HepG2 (cell line): ENCODE measurements around the gene HES6. TPM values are rescaled to one million over a fixed set of nuclear protein-coding genes. Genes with fewer than 3 reads are reported as not detected.

Experiments used
- ATAC-seq: fragments of 200-7000 bp; cut with Tn5 transposase; 3 replicates; pipeline ENCODE4 v1.9.1; 2020; ENCODE audit warnings: mild to moderate bottlenecking, moderate library complexity
- BruUV-seq: library from RNA; stranded (reverse); fragments of 400-500 nt; replicated peaks from 2 replicates; lab custom pipeline; 2021; lab: Mats Ljungman, UMichigan
- CTCF ChIA-PET: fragments of 300-600 bp; formaldehyde crosslinking; extraction: SDS; loops from one replicate; lab custom pipeline; 2021; ENCODE audit warnings: low total read pairs, inconsistent platforms, low intra/inter-chr PET ratio; lab: Yijun Ruan, JAX
- POLR2A ChIA-PET: fragments of 350-600 bp; sonication (Branson Sonifier 250); formaldehyde crosslinking; loops from one replicate; lab custom pipeline; 2020; ENCODE audit warnings: antibody characterized with exemption, inconsistent platforms; lab: Yijun Ruan, JAX
- DNase-seq: peaks from one replicate; pipeline ENCODE4 v3.0.0-alpha.2; 2015; ENCODE audit warnings: low spot score
- FAIRE-seq: peaks from 3 replicates; lab custom pipeline; 2011; peaks lifted over from hg19 to GRCh38; lab: Jason Lieb, UNC
- H2AFZ ChIP-seq: one replicate; pipeline ENCODE4 v1.6.1; 2011; ENCODE audit warnings: low read length, inconsistent platforms
- H3K27ac ChIP-seq: fragments of 300-600 bp; 3 replicates; pipeline ENCODE4 v1.8.0; 2011; ENCODE audit warnings: mixed run types, mild to moderate bottlenecking, mixed read lengths, low read length, inconsistent platforms; ENCODE audit not compliant: insufficient read depth; ENCODE audit errors: extremely low read length
- H3K27me3 ChIP-seq, 2 experiments: fragments of 200-600 bp in 1 of 2; 2 replicates in 1 of 2; 3 replicates in 1 of 2; pipeline versions ENCODE4 v1.6.0 to v1.8.0; 2011; ENCODE audit warnings: low read length in 2 of 2, mild to moderate bottlenecking in 2 of 2, moderate library complexity in 2 of 2, inconsistent platforms in 1 of 2; ENCODE audit not compliant: insufficient read depth in 2 of 2, control insufficient read depth in 1 of 2
- H3K36me3 ChIP-seq, 2 experiments: fragments of 200-600 bp in 1 of 2; replicated peaks in 1 of 2; 2 replicates in 1 of 2; 3 replicates in 1 of 2; pipeline versions ENCODE4 v1.5.1 to v1.8.0; 2011; ENCODE audit warnings: low read length in 2 of 2, inconsistent platforms in 1 of 2; ENCODE audit not compliant: insufficient read depth in 2 of 2, control insufficient read depth in 1 of 2
- H3K4me1 ChIP-seq: 2 replicates; pipeline ENCODE4 v1.5.1; 2012; ENCODE audit warnings: low read length, inconsistent platforms; ENCODE audit not compliant: insufficient read depth
- H3K4me2 ChIP-seq: 2 replicates; pipeline ENCODE4 v1.6.0; 2011; ENCODE audit warnings: low read depth, low read length, inconsistent platforms
- H3K4me3 ChIP-seq, 3 experiments: fragments of 200-600 bp in 1 of 3; sonication (generic), shearing (Covaris generic) in 1 of 3; replicated peaks in 1 of 3; 2 replicates each; pipeline ENCODE4 v1.5.1; 2011 to 2016; ENCODE audit warnings: low read length in 3 of 3, inconsistent platforms in 2 of 3, low read depth in 2 of 3, mild to moderate bottlenecking in 2 of 3, control low read depth in 1 of 3, mixed read lengths in 1 of 3; ENCODE audit not compliant: insufficient read depth in 1 of 3
- H3K79me2 ChIP-seq: one replicate; pipeline ENCODE4 v1.6.1; 2011; ENCODE audit warnings: low read length, inconsistent platforms; ENCODE audit not compliant: insufficient read depth
- H3K9ac ChIP-seq: 2 replicates; pipeline ENCODE4 v1.6.0; 2011; ENCODE audit warnings: mild to moderate bottlenecking, low read depth, low read length, inconsistent platforms; ENCODE audit not compliant: insufficient read depth
- H3K9me3 ChIP-seq: 2 replicates; pipeline ENCODE4 v1.5.1; 2012; ENCODE audit warnings: mild to moderate bottlenecking, low read length
- H4K20me1 ChIP-seq: 2 replicates; pipeline ENCODE4 v1.6.0; 2011; ENCODE audit warnings: inconsistent platforms, mild to moderate bottlenecking, low read length, moderate library complexity; ENCODE audit not compliant: insufficient read depth
- ESRRA ChIP-seq: sonication (generic); formaldehyde crosslinking; IDR thresholded peaks from 2 replicates; pipeline ENCODE4 v1.5.1; 2020; ENCODE audit warnings: mild to moderate bottlenecking, low read depth, missing genetic modification reagents
- GTF3A ChIP-seq: sonication (generic); formaldehyde crosslinking; conservative IDR thresholded peaks from 2 replicates; pipeline ENCODE4 v1.4.0; 2020; ENCODE audit warnings: mild to moderate bottlenecking, missing genetic modification reagents
- JUNB ChIP-seq: sonication (generic); formaldehyde crosslinking; IDR thresholded peaks from 2 replicates; pipeline ENCODE4 v1.8.0; 2022; ENCODE audit warnings: missing genetic modification reagents, mild to moderate bottlenecking, borderline replicate concordance
- KLF15 ChIP-seq: sonication (generic); formaldehyde crosslinking; IDR thresholded peaks from 2 replicates; pipeline ENCODE4 v1.8.1; 2023; ENCODE audit warnings: borderline replicate concordance, mild to moderate bottlenecking, inconsistent platforms, missing genetic modification reagents, mixed read lengths
- MEF2D ChIP-seq: sonication (generic); formaldehyde crosslinking; IDR thresholded peaks from 2 replicates; pipeline ENCODE4 v1.5.1; 2020; ENCODE audit warnings: mild to moderate bottlenecking, missing genetic modification reagents
- NFRKB ChIP-seq: fragments of 450-650 bp; IDR thresholded peaks from 2 replicates; pipeline ENCODE4 v1.6.1; 2017
- RBM39 ChIP-seq: fragments of 200-400 bp; formaldehyde crosslinking; IDR thresholded peaks from one replicate; pipeline ENCODE4 v1.6.1; 2018; ENCODE audit warnings: antibody characterized with exemption, mild to moderate bottlenecking, low read depth, low read length; ENCODE audit not compliant: poor library complexity, severe bottlenecking
- ZFP36 ChIP-seq: fragments of 150-350 bp; IDR thresholded peaks from 2 replicates; pipeline ENCODE4 v1.6.1; 2018; ENCODE audit warnings: borderline replicate concordance, low read length, low read depth; ENCODE audit not compliant: partially characterized antibody
- ZNF446 ChIP-seq: sonication (generic); formaldehyde crosslinking; IDR thresholded peaks from 2 replicates; pipeline ENCODE4 v1.5.0; 2020; ENCODE audit warnings: mild to moderate bottlenecking, missing genetic modification reagents
- ZNF558 ChIP-seq: sonication (generic); formaldehyde crosslinking; IDR thresholded peaks from 2 replicates; pipeline ENCODE4 v1.9.0; 2022; ENCODE audit warnings: mild to moderate bottlenecking, missing genetic modification reagents, borderline replicate concordance
- ZNF672 ChIP-seq: sonication (generic); formaldehyde crosslinking; IDR thresholded peaks from 2 replicates; pipeline ENCODE4 v1.8.1; 2022; ENCODE audit warnings: missing genetic modification reagents
- ZNF781 ChIP-seq: sonication (generic); formaldehyde crosslinking; IDR thresholded peaks from 2 replicates; pipeline ENCODE4 v1.5.1; 2020; ENCODE audit warnings: borderline replicate concordance, mild to moderate bottlenecking, missing genetic modification reagents; ENCODE audit errors: not compliant biosample characterization
- ZZZ3 ChIP-seq: sonication (generic); formaldehyde crosslinking; IDR thresholded peaks from 2 replicates; pipeline ENCODE4 v1.4.0; 2020; ENCODE audit warnings: missing genetic modification reagents, mild to moderate bottlenecking, borderline replicate concordance
- WGBS: methylation state at CpG from one replicate; pipeline ENCODE4 v1.1.6; 2017; ENCODE audit warnings: low lambda C conversion rate; 5-methylcytosine and 5-hydroxymethylcytosine counted together
- in situ Hi-C: cut with HindIII; loops from 2 replicates; pipeline ENCODE4 v1.10.0; 2017; ENCODE audit warnings: low pct_unique_long_range_greater_than_20kb; ENCODE audit not compliant: extremely low pct_ligation_motif_present
- intact Hi-C: fragments of 100-400 bp; cut with micrococcal nuclease; formaldehyde crosslinking; loops from one replicate; pipeline ENCODE4 v1.10.0; 2022; ENCODE audit not compliant: unreplicated experiment
- polyA plus RNA-seq, 8 experiments: library from polyadenylated mRNA; depleted of rRNA in 3 of 8; stranded (reverse) in 7 of 8; unstranded in 1 of 8; fragments of >200 nt; fragmentation: Illumina TruSeq in 4 of 8; extraction: Trizol in 4 of 8; gene quantifications; 2 replicates each; pipeline versions ENCODE4 v1.2.1 to v1.2.3, GENCODE V29; 2011 to 2016; ENCODE audit warnings: low read depth in 4 of 8, missing spikeins in 1 of 8, mixed read lengths in 1 of 8; ENCODE audit not compliant: insufficient read depth in 1 of 8
- total RNA-seq, 5 experiments: library from RNA; depleted of rRNA; stranded (reverse); fragments of >200 nt; fragmentation: Illumina TruSeq; extraction: Trizol; gene quantifications; 2 replicates each; pipeline ENCODE4 v1.2.3, GENCODE V29; 2016; ENCODE audit warnings: low read depth in 1 of 5
- TF ChIP-seq, protein P1 (sequence below): sonication (generic); formaldehyde crosslinking; IDR thresholded peaks from 2 replicates; pipeline ENCODE4 v1.9.0; 2022; ENCODE audit warnings: missing genetic modification reagents, mild to moderate bottlenecking, borderline replicate concordance
- TF ChIP-seq, protein P2 (sequence below): conservative IDR thresholded peaks from 2 replicates; pipeline ENCODE4 v1.6.1; 2018; ENCODE audit warnings: missing genetic modification reagents

The HES6 gene
- total and polyA plus RNA-seq, 2 of the 13 experiments (the other 11 are each of a cell fraction or from before 2014, with no cell fraction given): 19.5 to 82.8 TPM

DNA sequence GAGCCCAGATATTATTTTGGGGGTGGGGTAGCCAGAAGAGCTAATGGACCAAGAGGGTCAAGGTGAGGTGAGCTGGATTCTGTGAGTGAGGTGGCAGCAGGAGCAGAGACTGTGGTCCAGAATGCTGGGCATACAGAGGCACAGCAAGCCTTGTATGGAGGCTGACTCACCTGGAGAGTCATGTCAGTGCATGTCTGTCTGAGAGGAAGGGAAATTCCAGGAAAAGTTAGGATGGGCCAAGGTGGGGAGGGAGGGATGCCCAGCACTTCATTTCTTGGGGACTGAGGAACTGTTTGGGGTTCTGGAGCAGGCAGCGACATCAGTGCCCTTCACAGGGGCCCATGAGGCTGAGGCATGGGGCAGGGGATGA is 27.5 kb upstream of the HES6 start:
- Histone ChIP-seq H3K4me2 (no peak overlapping the region), H3K27ac (no peak overlapping the region), H3K9me3 (no peaks in the 10 kb centered on the region), H3K9ac (no peak overlapping the region), H3K79me2 (no peaks in the 10 kb centered on the region), H4K20me1 (no peaks in the 10 kb centered on the region), H3K4me1 (peaks cover 24% of the 10 kb centered on the region), H3K27me3 (no peaks in the 10 kb centered on the region), H3K4me3 (no peak overlapping the region), H2AFZ (no peak overlapping the region), H3K36me3 (peaks cover 31 to 74% of the 10 kb centered on the region in 2 experiments)
- intact Hi-C loops (no loop called here), in situ Hi-C loops (loop anchor here (10.0 kb wide), 1 partner anchor 413 kb away; the partner anchor contains the start of gene RAMP1)
- ATAC-seq: no peak
- ChIA-PET POLR2A (interaction anchor here (1.2 kb wide), 1 partner anchor 19 kb away, joined by 3 read pairs; no protein-coding TSS in a partner anchor), CTCF (no interaction called here)
- FAIRE-seq: no peak
- BruUV-seq: no TSS peak
- no peak for DNase-seq
- 100% methylated on average over 1 of the region's 1 CpG for WGBS
- TF ChIP-seq, protein P1, sequence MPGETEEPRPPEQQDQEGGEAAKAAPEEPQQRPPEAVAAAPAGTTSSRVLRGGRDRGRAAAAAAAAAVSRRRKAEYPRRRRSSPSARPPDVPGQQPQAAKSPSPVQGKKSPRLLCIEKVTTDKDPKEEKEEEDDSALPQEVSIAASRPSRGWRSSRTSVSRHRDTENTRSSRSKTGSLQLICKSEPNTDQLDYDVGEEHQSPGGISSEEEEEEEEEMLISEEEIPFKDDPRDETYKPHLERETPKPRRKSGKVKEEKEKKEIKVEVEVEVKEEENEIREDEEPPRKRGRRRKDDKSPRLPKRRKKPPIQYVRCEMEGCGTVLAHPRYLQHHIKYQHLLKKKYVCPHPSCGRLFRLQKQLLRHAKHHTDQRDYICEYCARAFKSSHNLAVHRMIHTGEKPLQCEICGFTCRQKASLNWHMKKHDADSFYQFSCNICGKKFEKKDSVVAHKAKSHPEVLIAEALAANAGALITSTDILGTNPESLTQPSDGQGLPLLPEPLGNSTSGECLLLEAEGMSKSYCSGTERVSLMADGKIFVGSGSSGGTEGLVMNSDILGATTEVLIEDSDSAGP: no peak

DNA sequence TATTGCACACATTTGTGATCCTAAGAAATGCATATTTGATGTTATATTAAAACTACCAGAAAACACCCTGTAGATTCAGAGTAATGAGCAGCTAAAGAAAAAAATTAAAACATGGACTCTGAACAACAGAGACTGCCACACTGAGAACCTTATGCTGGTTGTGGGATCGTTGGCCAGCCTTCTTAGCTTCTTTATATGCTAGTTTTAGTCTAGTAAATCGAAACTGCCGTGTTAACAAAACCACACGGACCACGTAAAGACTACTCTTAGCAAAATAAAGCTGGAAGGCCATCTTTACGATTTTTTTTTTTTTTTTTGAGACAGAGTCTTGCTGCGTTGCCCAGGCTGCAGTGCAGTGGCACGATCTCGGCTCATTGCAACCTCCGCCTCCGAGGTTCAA is 25.8 kb upstream of the HES6 start:
- no peaks in the 10 kb centered on the region for H3K9me3 ChIP-seq
- in situ Hi-C loops: loop anchor here (10.0 kb wide), 1 partner anchor 411 kb away; the partner anchor contains the start of gene RAMP1
- H3K4me2 ChIP-seq: no peak overlapping the region
- no peak overlapping the region for H3K27ac ChIP-seq
- no peak overlapping the region for H2AFZ ChIP-seq
- FAIRE-seq: no peak
- no peaks in the 10 kb centered on the region for H4K20me1 ChIP-seq
- no peaks in the 10 kb centered on the region for H3K79me2 ChIP-seq
- no peak for ATAC-seq
- CTCF ChIA-PET: interaction anchor here (0.8 kb wide), 1 partner anchor 10 kb away, joined by 3 read pairs; no protein-coding TSS in a partner anchor
- POLR2A ChIA-PET: interaction anchor here (0.8 kb wide), 1 partner anchor 11 kb away, joined by 3 read pairs; no protein-coding TSS in a partner anchor
- H3K9ac ChIP-seq: no peak overlapping the region
- no TSS peak for BruUV-seq
- H3K4me3 ChIP-seq: no peak overlapping the region
- intact Hi-C loops: no loop called here
- H3K36me3 ChIP-seq: peaks cover 20 to 74% of the 10 kb centered on the region in 2 experiments
- 93% methylated on average over 11 of the region's 11 CpGs for WGBS
- DNase-seq: no peak
- H3K27me3 ChIP-seq: no peaks in the 10 kb centered on the region
- peaks cover 39% of the 10 kb centered on the region for H3K4me1 ChIP-seq
- TF ChIP-seq ZZZ3 (CRISPR knock-in tag): no peak
- TF ChIP-seq RBM39: no peak
- TF ChIP-seq GTF3A (CRISPR knock-in tag): no peak
- TF ChIP-seq ZFP36: no peak
- no peak for TF ChIP-seq ZNF446 (CRISPR knock-in tag)
- no peak for TF ChIP-seq KLF15 (CRISPR knock-in tag)
- TF ChIP-seq ZNF672 (CRISPR knock-in tag): no peak
- TF ChIP-seq ESRRA (CRISPR knock-in tag): no peak
- TF ChIP-seq NFRKB: no peak
- TF ChIP-seq MEF2D (CRISPR knock-in tag): no peak
- no peak for TF ChIP-seq ZNF781 (CRISPR knock-in tag)
- TF ChIP-seq JUNB (CRISPR knock-in tag): no peak
- TF ChIP-seq, protein P2, sequence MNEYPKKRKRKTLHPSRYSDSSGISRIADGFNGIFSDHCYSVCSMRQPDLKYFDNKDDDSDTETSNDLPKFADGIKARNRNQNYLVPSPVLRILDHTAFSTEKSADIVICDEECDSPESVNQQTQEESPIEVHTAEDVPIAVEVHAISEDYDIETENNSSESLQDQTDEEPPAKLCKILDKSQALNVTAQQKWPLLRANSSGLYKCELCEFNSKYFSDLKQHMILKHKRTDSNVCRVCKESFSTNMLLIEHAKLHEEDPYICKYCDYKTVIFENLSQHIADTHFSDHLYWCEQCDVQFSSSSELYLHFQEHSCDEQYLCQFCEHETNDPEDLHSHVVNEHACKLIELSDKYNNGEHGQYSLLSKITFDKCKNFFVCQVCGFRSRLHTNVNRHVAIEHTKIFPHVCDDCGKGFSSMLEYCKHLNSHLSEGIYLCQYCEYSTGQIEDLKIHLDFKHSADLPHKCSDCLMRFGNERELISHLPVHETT (CRISPR knock-in tag): no peak
- no peak for TF ChIP-seq ZNF558 (CRISPR knock-in tag)
